HG02970 (cell line): ENCODE measurements around the gene ACVR1.

Source experiments
- ATAC-seq: cut with Tn5 transposase; IDR thresholded peaks from one replicate; pipeline ENCODE4 v1.9.1; 2021; ENCODE audit warnings: mild to moderate bottlenecking, moderate library complexity, moderate number of reproducible peaks; ENCODE audit not compliant: unreplicated experiment, low FRiP score

Gene ACVR1

GRCh38 chr2:157876066-157876785, at the start of gene ACVR1:
TSS of gene ACVR1 (minus strand) at chr2:157876330. CDS start at chr2:157799493, 76,837 bp downstream.
- ATAC-seq = peak; percentile 93

DNA sequence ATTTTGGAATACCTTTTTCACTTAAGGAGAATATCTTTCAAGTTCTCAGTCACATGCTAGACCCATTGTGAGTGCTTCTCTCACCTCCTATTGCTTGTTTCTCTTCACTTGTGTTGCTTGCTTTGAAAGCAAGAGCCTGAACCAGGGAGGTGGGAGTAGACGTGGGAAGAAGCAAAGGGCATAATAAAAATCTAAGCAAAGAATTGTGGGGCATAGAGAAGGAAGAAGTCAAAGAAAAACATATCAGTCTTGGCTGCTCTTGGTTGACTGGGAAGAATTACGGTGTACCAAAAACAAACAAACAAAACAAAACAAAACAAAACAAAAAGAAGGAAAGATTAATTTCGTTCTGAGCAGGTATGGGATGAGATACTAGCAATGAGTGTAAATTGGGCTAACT, 48.9 kb upstream of the ACVR1 start:
- ATAC-seq = no peak

- no peak for ATAC-seq
These were observed 47.6 kb upstream of the ACVR1 start for GRCh38 chr2:157923598-157924217.

- no peak for ATAC-seq
These were observed 46.7 kb upstream of the ACVR1 start for GRCh38 chr2:157922815-157923214.

DNA sequence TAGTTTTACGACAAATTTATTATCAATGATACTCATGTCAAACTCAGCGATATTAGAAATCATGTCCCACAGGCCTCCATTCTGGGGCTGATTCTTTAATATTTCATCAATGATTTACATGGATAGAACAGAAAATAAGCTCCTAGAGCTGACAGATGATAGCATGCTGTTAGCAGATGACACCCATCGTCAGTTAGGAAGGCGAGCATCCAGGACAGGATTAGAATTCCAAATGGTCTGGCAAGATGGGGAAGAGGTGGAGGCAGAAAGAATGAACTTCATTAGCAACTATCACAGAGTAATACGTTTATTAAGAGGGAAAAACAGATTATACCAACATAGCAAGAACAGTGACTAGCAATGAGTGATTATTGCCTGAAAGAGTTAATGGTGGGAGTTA, 46.2 kb upstream of the ACVR1 start:
- no peak for ATAC-seq

DNA sequence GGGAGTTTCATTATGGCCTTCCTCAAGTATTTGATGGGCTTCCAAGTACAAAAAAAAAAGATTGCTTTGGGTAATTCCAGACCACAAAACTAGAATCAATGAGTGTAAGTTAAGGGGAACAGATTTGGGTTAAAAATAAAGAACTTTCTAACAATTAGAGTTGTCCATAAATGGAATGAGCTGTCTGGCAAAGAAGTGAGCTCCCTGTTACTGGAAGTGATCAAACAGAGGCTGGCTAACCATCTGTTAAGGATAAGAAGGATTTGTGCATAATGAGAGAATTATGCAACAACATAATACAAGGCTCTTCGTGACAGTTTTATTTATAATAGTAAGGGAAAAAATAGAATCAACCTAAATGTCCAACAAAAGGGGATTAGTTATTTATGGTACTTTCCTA, 44.6 kb upstream of the ACVR1 start:
- ATAC-seq = no peak

GRCh38 chr2:157919181-157919580, 43.1 kb upstream of the ACVR1 start:
- no peak for ATAC-seq

GRCh38 chr2:157918319-157918718, 42.2 kb upstream of the ACVR1 start:
- no peak for ATAC-seq

DNA sequence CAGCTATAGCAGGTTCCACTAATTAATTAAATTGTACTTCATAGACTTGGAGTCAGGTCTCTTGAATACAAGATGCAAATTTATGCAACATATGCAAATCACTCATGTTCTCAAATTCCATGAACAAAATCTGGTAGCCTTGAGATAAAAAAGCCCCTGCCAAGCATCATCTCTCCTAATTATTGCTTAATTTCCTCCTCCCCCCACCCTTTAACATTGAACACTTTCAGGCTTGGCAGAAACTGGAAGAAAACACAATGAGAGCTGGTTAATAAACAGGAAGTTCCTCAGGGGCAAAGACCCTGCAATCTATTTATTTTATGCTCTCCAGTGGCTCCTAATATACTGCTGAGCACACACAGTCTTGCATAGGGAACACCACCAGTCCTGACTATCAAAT, 35.6 kb upstream of the ACVR1 start:
- no peak for ATAC-seq

- ATAC-seq = no peak
These were observed 35.1 kb upstream of the ACVR1 start for GRCh38 chr2:157911246-157911645.

DNA sequence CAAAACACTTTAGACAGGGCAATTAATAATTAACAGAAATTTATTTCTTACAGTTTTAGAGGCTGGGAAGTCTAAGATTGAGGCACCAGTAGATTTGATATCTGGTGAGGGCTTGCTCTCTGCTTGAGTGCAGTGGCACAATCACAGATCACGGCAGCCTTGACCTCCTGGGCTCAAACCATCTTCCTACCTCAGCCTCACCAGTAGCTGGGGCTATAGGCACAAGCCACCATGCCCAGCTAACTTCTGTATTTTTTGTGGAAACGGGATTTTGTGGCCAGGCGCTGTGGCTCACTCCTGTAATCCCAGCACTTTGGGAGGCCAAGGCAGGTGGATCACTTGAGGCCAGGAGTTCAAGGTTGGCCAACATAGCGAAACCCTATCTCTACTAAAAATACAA, 29.0 kb upstream of the ACVR1 start:
- ATAC-seq = no peak

DNA sequence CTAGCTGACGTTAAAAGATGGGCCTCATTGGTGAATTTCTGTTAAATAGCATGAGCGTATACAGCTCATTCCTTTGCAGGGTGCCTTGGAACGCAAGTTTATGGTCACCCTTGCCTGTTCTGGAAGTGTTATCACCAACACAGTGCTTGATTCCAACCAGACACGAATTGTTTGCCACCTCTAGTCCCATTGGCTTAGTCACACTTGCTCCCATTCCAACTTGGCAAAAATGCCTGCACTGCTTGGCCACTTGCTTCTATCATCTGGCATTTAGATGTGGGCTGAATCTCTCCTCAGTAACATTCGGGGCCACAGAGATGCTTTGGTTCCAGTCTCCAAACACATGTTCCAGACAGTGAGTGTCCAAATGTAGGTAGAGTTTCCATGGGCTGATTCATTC, 27.5 kb upstream of the ACVR1 start:
- no peak for ATAC-seq

DNA sequence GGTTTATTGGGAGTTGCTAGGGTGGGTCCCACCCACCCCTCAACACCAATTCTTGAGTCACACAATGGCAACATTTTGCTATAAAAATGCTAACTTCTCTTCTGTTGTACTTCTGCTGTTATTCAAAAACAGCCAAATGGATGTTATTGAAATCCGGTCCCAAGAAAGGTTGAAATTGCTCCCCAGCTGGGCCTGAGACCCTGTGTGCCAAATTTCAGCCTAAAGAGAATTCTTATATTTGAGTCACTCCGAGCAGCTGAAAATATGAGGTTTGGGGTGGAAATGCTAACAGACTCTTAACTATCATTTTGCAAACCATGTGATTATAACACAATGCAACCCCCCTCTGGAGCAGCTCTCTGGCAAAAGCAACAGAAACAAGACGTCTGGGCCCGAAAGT, 27.0 kb upstream of the ACVR1 start:
- ATAC-seq = no peak

DNA sequence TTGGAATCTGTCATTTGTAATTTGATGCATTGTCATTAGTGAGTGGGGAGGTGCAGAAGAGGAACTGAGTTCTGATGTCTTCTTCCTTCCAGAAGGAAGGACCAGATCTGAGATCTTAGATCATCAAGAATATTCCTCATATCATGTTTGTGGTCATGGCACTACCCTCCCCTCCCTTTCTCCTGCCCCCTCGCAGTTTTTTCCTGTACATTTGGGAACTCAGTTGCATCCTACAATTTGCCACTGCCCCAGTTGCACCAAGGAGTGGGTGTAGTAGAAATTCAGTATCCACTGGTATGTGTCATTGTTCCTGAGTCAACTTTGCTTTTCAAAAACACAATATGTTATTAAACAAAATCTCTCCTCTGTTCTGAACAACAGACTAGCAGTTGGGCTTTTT, 26.6 kb upstream of the ACVR1 start:
- ATAC-seq = no peak

- no peak for ATAC-seq
These were observed 25.2 kb upstream of the ACVR1 start for GRCh38 chr2:157901325-157901724.

GRCh38 chr2:157900684-157901083, 24.6 kb upstream of the ACVR1 start:
- ATAC-seq = no peak

DNA sequence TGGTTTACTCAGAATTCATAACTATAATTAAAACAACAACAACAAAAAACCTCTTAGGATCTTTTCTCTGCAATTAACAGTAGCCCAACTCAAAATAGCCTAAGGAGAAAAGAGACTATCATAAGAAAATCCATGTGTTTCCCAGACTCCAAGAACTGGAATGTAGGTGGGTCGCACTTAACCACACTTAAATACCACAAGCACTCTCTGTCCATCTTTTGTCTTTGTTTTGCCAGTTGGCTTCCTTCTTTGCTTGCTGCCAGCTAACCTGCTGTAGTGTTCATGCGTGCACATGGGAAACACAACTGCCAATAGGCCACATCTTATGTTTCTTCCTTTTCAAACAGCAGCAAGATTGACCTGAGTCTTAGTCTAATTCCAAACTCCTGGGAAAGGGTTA, 24.1 kb upstream of the ACVR1 start:
- no peak for ATAC-seq

DNA sequence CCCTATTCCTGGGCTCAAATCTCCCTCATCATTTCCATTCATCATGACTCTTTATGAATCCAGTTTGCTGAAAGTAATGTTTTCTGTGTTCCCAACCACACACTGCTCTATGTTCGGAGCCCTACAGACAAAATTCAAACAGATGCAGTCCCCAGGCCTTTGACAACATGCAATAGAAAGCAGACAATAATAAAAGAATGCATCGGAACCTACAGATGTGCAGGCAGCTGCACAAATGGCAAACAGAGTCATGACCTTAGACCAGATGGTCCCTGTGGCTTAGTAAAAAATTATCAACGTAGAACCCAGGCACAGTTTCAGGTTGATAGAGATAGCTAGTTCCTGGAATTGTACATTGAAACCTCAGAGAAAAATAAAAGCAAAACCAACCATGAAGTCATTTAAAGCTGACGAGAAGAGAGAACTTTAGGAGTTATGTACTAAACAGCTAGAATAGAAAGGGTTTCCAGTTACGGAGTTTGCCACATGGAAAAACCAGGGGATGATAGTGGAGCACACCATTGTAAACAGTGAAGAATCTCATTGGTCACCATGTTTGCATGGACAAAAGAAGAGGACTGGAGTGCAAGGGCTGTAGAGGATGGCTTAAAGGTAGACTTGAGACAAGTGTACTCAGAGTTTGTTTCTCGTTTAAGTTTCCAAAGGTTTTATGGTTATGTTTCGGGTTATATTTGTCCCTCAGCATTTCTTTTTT, 23.2 kb upstream of the ACVR1 start:
- peak; percentile 80 for ATAC-seq

GRCh38 chr2:157898591-157898996, 22.5 kb upstream of the ACVR1 start:
- no peak for ATAC-seq

- peak; percentile 55 for ATAC-seq
These were observed 21.2 kb upstream of the ACVR1 start for GRCh38 chr2:157897106-157897971.

GRCh38 chr2:157895531-157895930, 19.4 kb upstream of the ACVR1 start:
- no peak for ATAC-seq
